HCT116 (cell line): Measurements from ENCODE around the gene PTDSS2. TPM values are rescaled to one million over a fixed set of nuclear protein-coding genes. Genes with fewer than 3 reads are reported as not detected.

Experiments used
- ATAC-seq: fragments of 200-7000 bp; cut with Tn5 transposase; 2 replicates; pipeline ENCODE4 v1.9.1; 2020; ENCODE audit warnings: mild to moderate bottlenecking, moderate library complexity
- BruUV-seq: library from RNA; stranded (reverse); fragments of 400-500 nt; replicated peaks from 2 replicates; lab custom pipeline; 2021; lab: Mats Ljungman, UMichigan
- CTCF ChIA-PET: fragments of 300-600 bp; sonication (Branson Sonifier 250); formaldehyde crosslinking; loops from one replicate; lab custom pipeline; 2021; ENCODE audit warnings: antibody characterized with exemption; lab: Charles Lee
- POLR2A ChIA-PET: fragments of 300-600, 350-600 bp; sonication (Branson Sonifier 250); formaldehyde crosslinking; loops from one replicate; lab custom pipeline; 2021; ENCODE audit warnings: antibody characterized with exemption; lab: Charles Lee
- RAD21 ChIA-PET, 2 experiments: fragments of 300-600 bp; sonication (Branson Sonifier 250); formaldehyde crosslinking; loops; one replicate each; lab custom pipeline; 2023; ENCODE audit warnings: low total read pairs in 2 of 2; ENCODE audit not compliant: uncharacterized antibody in 2 of 2, unreplicated experiment in 2 of 2, low non-redundant PET in 1 of 2; lab: Charles Lee
- DNase-seq: peaks from one replicate; pipeline ENCODE4 v3.0.0-alpha.2; 2010; ENCODE audit warnings: low read depth, low spot score
- H2AFZ ChIP-seq: fragments of 200-600 bp; shearing (Covaris generic), sonication (generic); 2 replicates; pipeline ENCODE4 v1.6.1; 2017; ENCODE audit warnings: low read depth, mixed run types, mixed read lengths, antibody characterized with exemption, low read length; ENCODE audit not compliant: poor library complexity, severe bottlenecking
- H3K27ac ChIP-seq: 2 replicates; pipeline ENCODE4 v1.5.1; 2012; ENCODE audit warnings: low read depth, low read length
- H3K27me3 ChIP-seq: fragments of 200-600 bp; sonication (generic); 2 replicates; pipeline ENCODE4 v1.6.1; 2016; ENCODE audit warnings: mixed run types, low read length, mixed read lengths; ENCODE audit not compliant: insufficient read depth
- H3K36me3 ChIP-seq, 2 experiments: fragments of 200-500 bp in 1 of 2; fragments of 200-600 bp in 1 of 2; sonication (Bioruptor generic) in 1 of 2; sonication (generic) in 1 of 2; 2 replicates each; pipeline versions ENCODE4 v1.5.1 to v1.6.1; 2014 to 2016; ENCODE audit warnings: low read length in 2 of 2, inconsistent platforms in 1 of 2, mixed read lengths in 1 of 2, mixed run types in 1 of 2; ENCODE audit not compliant: insufficient read depth in 2 of 2, control insufficient read depth in 1 of 2
- H3K4me1 ChIP-seq, 2 experiments: fragments of 200-600 bp in 1 of 2; sonication (generic) in 1 of 2; 2 replicates each; pipeline versions ENCODE4 v1.5.1 to v1.6.1; 2012 to 2017; ENCODE audit warnings: low read length in 2 of 2, inconsistent platforms in 1 of 2, mild to moderate bottlenecking in 1 of 2, mixed read lengths in 1 of 2, mixed run types in 1 of 2, moderate library complexity in 1 of 2; ENCODE audit not compliant: insufficient read depth in 2 of 2, control insufficient read depth in 1 of 2
- H3K4me2 ChIP-seq: fragments of 200-600 bp; sonication (generic); 2 replicates; pipeline ENCODE4 v1.6.1; 2017; ENCODE audit warnings: mixed run types, low read length, mixed read lengths
- H3K4me3 ChIP-seq, 2 experiments: fragments of 200-600 bp in 1 of 2; sonication (generic) in 1 of 2; replicated peaks in 1 of 2; 2 replicates each; pipeline ENCODE4 v1.5.1; 2011 to 2016; ENCODE audit warnings: low read length in 2 of 2, control low read depth in 1 of 2, low read depth in 1 of 2, mild to moderate bottlenecking in 1 of 2, mixed read lengths in 1 of 2, mixed run types in 1 of 2
- H3K79me2 ChIP-seq: fragments of 200-600 bp; sonication (generic); 2 replicates; pipeline ENCODE4 v1.6.1; 2017; ENCODE audit warnings: mild to moderate bottlenecking, mixed run types, low read length, moderate library complexity, mixed read lengths; ENCODE audit not compliant: insufficient read depth
- H3K9ac ChIP-seq: fragments of 200-600 bp; sonication (generic); 2 replicates; pipeline ENCODE4 v1.6.1; 2016; ENCODE audit warnings: low read length, mixed read lengths
- H3K9me2 ChIP-seq: fragments of 200-600 bp; sonication (generic), shearing (Covaris generic); 2 replicates; pipeline ENCODE4 v1.6.1; 2017; ENCODE audit warnings: mixed run types, mild to moderate bottlenecking, moderate library complexity; ENCODE audit not compliant: insufficient read depth
- H3K9me3 ChIP-seq, 2 experiments: fragments of 200-500 bp in 1 of 2; fragments of 200-600 bp in 1 of 2; sonication (Bioruptor generic) in 1 of 2; sonication (generic) in 1 of 2; 2 replicates each; pipeline ENCODE4 v1.6.1; 2014 to 2017; ENCODE audit warnings: low read length in 2 of 2, mixed read lengths in 2 of 2, inconsistent platforms in 1 of 2, low read depth in 1 of 2, mild to moderate bottlenecking in 1 of 2, mixed run types in 1 of 2, moderate library complexity in 1 of 2; ENCODE audit not compliant: control insufficient read depth in 1 of 2, insufficient read depth in 1 of 2
- H4K20me1 ChIP-seq: fragments of 200-600 bp; sonication (generic), shearing (Covaris generic); 2 replicates; pipeline ENCODE4 v1.6.1; 2017; ENCODE audit warnings: mixed run types, mild to moderate bottlenecking, moderate library complexity; ENCODE audit not compliant: insufficient read depth
- CTCF ChIP-seq, 3 experiments: fragments of 200-600 bp in 1 of 3; sonication (generic) in 1 of 3; IDR thresholded peaks in 2 of 3; conservative IDR thresholded peaks in 1 of 3; 2 replicates each; pipeline ENCODE4 v1.5.1; 2012 to 2017; ENCODE audit warnings: low read depth in 2 of 3, low read length in 2 of 3, antibody characterized with exemption in 1 of 3, borderline replicate concordance in 1 of 3, control low read depth in 1 of 3, mild to moderate bottlenecking in 1 of 3, mixed read lengths in 1 of 3, mixed run types in 1 of 3, moderate library complexity in 1 of 3; ENCODE audit not compliant: insufficient read depth in 1 of 3
- ELF1 ChIP-seq: IDR thresholded peaks from 2 replicates; pipeline ENCODE4 v1.6.1; 2012; ENCODE audit warnings: low read depth, borderline replicate concordance
- JUND ChIP-seq: IDR thresholded peaks from 2 replicates; pipeline ENCODE4 v1.6.1; 2012
- MAX ChIP-seq: IDR thresholded peaks from 2 replicates; pipeline ENCODE4 v1.6.1; 2012
- SRF ChIP-seq: IDR thresholded peaks from 2 replicates; pipeline ENCODE4 v1.6.1; 2012; ENCODE audit warnings: low read depth
- ZFX ChIP-seq: fragments of 450-650 bp; IDR thresholded peaks from 2 replicates; pipeline ENCODE4 v1.6.1; 2017
- intact Hi-C: fragments of 100-400 bp; cut with micrococcal nuclease; formaldehyde crosslinking; loops from 2 replicates; pipeline ENCODE4 v1.10.0; 2022
- total RNA-seq: library from RNA; stranded (reverse); gene quantifications from one replicate; pipeline ENCODE4 v1.2.1, GENCODE V29; 2021; ENCODE audit not compliant: unreplicated experiment

PTDSS2 gene
- total RNA-seq, 1 experiment from 2014 or later: 40.1 TPM

GRCh38 chr11:498297-499181 is 48.5 kb downstream of the PTDSS2 start:
- intact Hi-C loops: no loop called here
- ATAC-seq (no peak), DNase-seq (no peak)
- RAD21 ChIA-PET: interaction anchor here in 1 of 2 experiments (0.6 kb wide), 1 partner anchor 280 kb away, joined by 3 read pairs; no protein-coding TSS in a partner anchor
- H3K9me2 ChIP-seq: no peaks in the 10 kb centered on the region
- no peaks in the 10 kb centered on the region for H3K4me1 ChIP-seq
- peaks cover 20 to 26% of the 10 kb centered on the region in 2 experiments for H3K36me3 ChIP-seq
- H3K9ac ChIP-seq: no peak overlapping the region
- TF ChIP-seq ZFX: no peak
- H4K20me1 ChIP-seq: no peaks in the 10 kb centered on the region
- POLR2A ChIA-PET: no interaction called here
- H2AFZ ChIP-seq: no peak overlapping the region
- peaks cover 8% of the 10 kb centered on the region; the same call in 1 of the 2 replicates for H3K79me2 ChIP-seq
- TSS peak; percentile 10 for BruUV-seq
- peak overlapping the region; percentile 18; the same call in 1 of the 2 replicates for H3K27ac ChIP-seq
- H3K27me3 ChIP-seq: no peaks in the 10 kb centered on the region
- no peak overlapping the region for H3K4me3 ChIP-seq
- no peak overlapping the region for H3K4me2 ChIP-seq
- CTCF ChIA-PET: no interaction called here
- H3K9me3 ChIP-seq: no peaks in the 10 kb centered on the region

GRCh38 chr11:499201-500076 is 49.4 kb downstream of the PTDSS2 start:
- POLR2A ChIA-PET: no interaction called here
- intact Hi-C loops: no loop called here
- H3K4me1 ChIP-seq: no peaks in the 10 kb centered on the region
- no peaks in the 10 kb centered on the region for H3K27me3 ChIP-seq
- no peaks in the 10 kb centered on the region for H3K9me2 ChIP-seq
- H3K36me3 ChIP-seq: peaks cover 16 to 26% of the 10 kb centered on the region in 2 experiments
- DNase-seq (no peak), ATAC-seq (no peak)
- H3K9me3 ChIP-seq: no peaks in the 10 kb centered on the region
- H3K4me3 ChIP-seq: no peak overlapping the region
- TF ChIP-seq MAX: no peak
- no peak for TF ChIP-seq ELF1
- TF ChIP-seq SRF: no peak
- TF ChIP-seq CTCF (IDR thresholded peaks at IDR 0.05 in 2 of 3, conservative IDR thresholded peaks at IDR 0.05 in 1 of 3; ENCODE audit: borderline replicate concordance in 1 of 3, insufficient read depth in 1 of 3, low read depth in 2 of 3, low read length in 2 of 3): no peak
- TF ChIP-seq JUND: no peak
- H2AFZ ChIP-seq: no peak overlapping the region
- no peaks in the 10 kb centered on the region for H4K20me1 ChIP-seq
- H3K27ac ChIP-seq: no peak overlapping the region
- BruUV-seq: no TSS peak
- H3K9ac ChIP-seq: no peak overlapping the region
- peaks cover 16% of the 10 kb centered on the region; the same call in 1 of the 2 replicates for H3K79me2 ChIP-seq
- CTCF ChIA-PET: no interaction called here
- RAD21 ChIA-PET: no interaction called here
- no peak overlapping the region for H3K4me2 ChIP-seq
